Mesendoderm (in vitro differentiated cells): Measurements from ENCODE around the gene HAUS2.

ENCODE experiments used
- DNase-seq: peaks from one replicate; pipeline ENCODE4 v3.0.0; 2013
- H2AK5ac ChIP-seq: 2 replicates; pipeline ENCODE4 v1.6.1; 2013; ENCODE audit warnings: low read length, inconsistent platforms
- H2BK120ac ChIP-seq: 2 replicates; pipeline ENCODE4 v1.6.1; 2013; ENCODE audit warnings: low read depth, mild to moderate bottlenecking, low read length, moderate library complexity, mixed read lengths
- H2BK15ac ChIP-seq: replicated peaks from 2 replicates; pipeline ENCODE4 v1.6.1; 2013; ENCODE audit warnings: low read depth, mild to moderate bottlenecking, moderate library complexity
- H2BK5ac ChIP-seq: 2 replicates; pipeline ENCODE4 v1.6.1; 2013; ENCODE audit warnings: low read length, inconsistent platforms
- H3K18ac ChIP-seq: 2 replicates; pipeline ENCODE4 v1.6.1; 2013; ENCODE audit warnings: mild to moderate bottlenecking, low read length, mixed read lengths
- H3K23ac ChIP-seq: one replicate; pipeline ENCODE4 v1.6.1; 2013; ENCODE audit warnings: low read length
- H3K27ac ChIP-seq: 2 replicates; pipeline ENCODE4 v1.5.1; 2013; ENCODE audit warnings: low read depth, mild to moderate bottlenecking, inconsistent platforms, low read length, moderate library complexity
- H3K27me3 ChIP-seq: 2 replicates; pipeline ENCODE4 v1.6.1; 2013; ENCODE audit warnings: low read length, control low read depth, mild to moderate bottlenecking, inconsistent platforms; ENCODE audit not compliant: insufficient read depth, poor library complexity
- H3K36me3 ChIP-seq: 2 replicates; pipeline ENCODE4 v1.6.1; 2013; ENCODE audit warnings: low read length, inconsistent platforms; ENCODE audit not compliant: control insufficient read depth, insufficient read depth
- H3K4ac ChIP-seq: one replicate; pipeline ENCODE4 v1.6.1; 2013; ENCODE audit warnings: low read depth, mild to moderate bottlenecking, low read length, moderate library complexity
- H3K4me1 ChIP-seq: 2 replicates; pipeline ENCODE4 v1.6.1; 2013; ENCODE audit warnings: low read depth, low read length, inconsistent platforms; ENCODE audit not compliant: control insufficient read depth
- H3K4me2 ChIP-seq: 2 replicates; pipeline ENCODE4 v1.6.1; 2013; ENCODE audit warnings: low read length
- H3K4me3 ChIP-seq: 2 replicates; pipeline ENCODE4 v1.5.1; 2013; ENCODE audit warnings: mild to moderate bottlenecking, low read length
- H3K56ac ChIP-seq: one replicate; pipeline ENCODE4 v1.6.1; 2013; ENCODE audit warnings: low read length
- H3K79me1 ChIP-seq: 2 replicates; pipeline ENCODE4 v1.6.1; 2013; ENCODE audit warnings: low read length, inconsistent platforms
- H3K79me2 ChIP-seq: 2 replicates; pipeline ENCODE4 v1.6.1; 2013; ENCODE audit warnings: mild to moderate bottlenecking, low read length; ENCODE audit not compliant: control insufficient read depth, insufficient read depth
- H3K9ac ChIP-seq: 2 replicates; pipeline ENCODE4 v1.6.1; 2013; ENCODE audit warnings: low read length, inconsistent platforms
- H4K5ac ChIP-seq: one replicate; pipeline ENCODE4 v1.6.1; 2013; ENCODE audit warnings: low read length
- H4K8ac ChIP-seq: one replicate; pipeline ENCODE4 v1.6.1; 2013; ENCODE audit warnings: low read depth, mild to moderate bottlenecking, control low read depth, low read length, moderate library complexity
- WGBS: extraction: QIAGEN DNeasy Blood & Tissue Kit; methylation state at CpG from one replicate; pipeline ENCODE4 v1.1.7; 2013; ENCODE audit warnings: low lambda C conversion rate, missing lambda C conversion rate; ENCODE audit not compliant: insufficient coverage; ENCODE audit errors: extremely low coverage; 5-methylcytosine and 5-hydroxymethylcytosine counted together

Gene HAUS2

DNA sequence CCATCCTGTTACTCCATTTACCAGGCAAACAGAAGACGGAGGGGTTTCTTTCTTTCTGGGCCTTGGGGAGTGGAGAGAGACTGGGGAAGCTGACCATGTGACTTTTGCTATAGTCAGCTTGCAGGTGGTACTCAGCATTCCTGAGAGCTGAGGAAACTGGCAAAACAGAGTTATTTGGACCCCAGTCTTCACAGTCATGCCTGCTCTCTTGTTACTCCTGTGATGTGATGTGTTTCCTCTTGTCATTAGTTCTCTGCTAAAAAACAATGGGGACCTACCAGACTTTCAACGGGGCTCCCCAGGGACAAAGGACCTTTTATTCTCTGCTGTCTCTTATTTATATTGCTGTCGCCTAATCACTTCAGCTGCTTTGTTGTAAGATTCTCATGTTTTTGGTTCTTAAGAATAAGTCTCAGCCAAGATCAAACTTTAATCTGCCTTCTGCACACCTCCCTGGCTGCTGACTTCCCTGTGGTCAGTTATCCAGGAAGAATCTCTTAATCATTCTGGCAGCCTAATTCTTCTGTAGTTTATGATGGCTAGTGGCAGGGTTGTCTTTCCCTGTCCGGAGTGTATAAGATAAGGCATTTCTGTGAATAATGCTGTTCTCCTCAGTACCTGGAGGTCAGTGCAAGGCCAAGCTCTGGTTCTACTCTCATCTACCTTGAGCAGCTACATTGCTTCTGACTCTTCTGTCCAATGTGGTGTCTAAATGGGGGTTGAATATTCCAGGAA is 35.6 kb downstream of the HAUS2 start:
- H3K27ac ChIP-seq = no peak overlapping the region

DNA sequence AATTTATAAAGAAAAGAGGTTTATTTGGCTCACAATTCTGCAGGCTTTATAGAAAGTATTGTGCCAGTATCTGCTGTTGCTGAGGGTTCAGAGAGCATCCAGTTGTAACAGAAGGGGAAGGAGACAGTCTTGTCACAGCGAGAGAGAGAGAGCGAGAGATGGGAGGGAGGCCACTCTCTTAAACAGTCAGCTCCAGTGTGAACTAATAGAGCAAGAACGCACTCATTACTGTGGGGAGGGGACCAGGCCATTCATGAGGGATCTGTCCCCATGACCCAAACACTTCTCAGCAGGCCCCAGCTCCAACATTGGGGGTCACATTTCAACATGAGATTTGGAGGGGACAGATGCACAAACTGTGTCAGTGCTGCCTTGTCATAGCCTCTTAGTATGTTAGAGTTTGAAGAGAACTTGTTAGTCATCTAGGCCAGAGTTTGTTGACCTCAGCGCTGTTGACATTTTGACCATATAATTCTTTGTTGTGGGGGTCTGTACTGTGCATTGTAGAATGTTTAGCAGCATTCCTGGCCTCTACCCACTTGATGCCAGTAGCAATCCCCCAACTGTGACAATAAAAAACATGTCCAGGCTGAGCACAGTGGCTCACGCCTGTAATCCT is 42.1 kb downstream of the HAUS2 start:
- no peak overlapping the region for H3K4me2 ChIP-seq
- no peak overlapping the region for H3K4ac ChIP-seq
- no peak for DNase-seq
- no peak overlapping the region for H3K9ac ChIP-seq
- H2BK120ac ChIP-seq = no peak overlapping the region
- no peak overlapping the region for H4K5ac ChIP-seq
- H3K27me3 ChIP-seq = no peaks in the 10 kb centered on the region
- H4K8ac ChIP-seq = no peak overlapping the region
- no CpG with 5 or more reads among the region's 5 CpGs for WGBS
- no peaks in the 10 kb centered on the region for H3K36me3 ChIP-seq
- H2AK5ac ChIP-seq = no peak overlapping the region
- H3K79me2 ChIP-seq = no peaks in the 10 kb centered on the region
- H3K56ac ChIP-seq = no peak overlapping the region
- no peak overlapping the region for H2BK5ac ChIP-seq
- no peak overlapping the region for H3K27ac ChIP-seq
- no peak overlapping the region for H2BK15ac ChIP-seq
- no peaks in the 10 kb centered on the region for H3K79me1 ChIP-seq
- no peaks in the 10 kb centered on the region for H3K4me1 ChIP-seq
- H3K18ac ChIP-seq = no peak overlapping the region
- no peak overlapping the region for H3K23ac ChIP-seq
- H3K4me3 ChIP-seq = no peak overlapping the region

More for the DNA sequence above, 35.6 kb downstream of the HAUS2 start:
- Histone ChIP-seq H2BK5ac (no peak overlapping the region), H2BK120ac (no peak overlapping the region), H3K18ac (no peak overlapping the region), H4K5ac (no peak overlapping the region), H3K36me3 (no peaks in the 10 kb centered on the region), H3K56ac (peak overlapping the region; percentile 10), H2BK15ac (no peak overlapping the region), H3K23ac (no peak overlapping the region), H2AK5ac (no peak overlapping the region), H3K4me2 (no peak overlapping the region), H3K79me2 (no peaks in the 10 kb centered on the region), H4K8ac (no peak overlapping the region), H3K4ac (peak overlapping the region; percentile 1), H3K9ac (no peak overlapping the region), H3K4me3 (no peak overlapping the region), H3K79me1 (no peaks in the 10 kb centered on the region), H3K4me1 (peaks cover 9% of the 10 kb centered on the region), H3K27me3 (no peaks in the 10 kb centered on the region)
- WGBS = no CpG with 5 or more reads among the region's 4 CpGs
- DNase-seq = peak; percentile 82

DNA sequence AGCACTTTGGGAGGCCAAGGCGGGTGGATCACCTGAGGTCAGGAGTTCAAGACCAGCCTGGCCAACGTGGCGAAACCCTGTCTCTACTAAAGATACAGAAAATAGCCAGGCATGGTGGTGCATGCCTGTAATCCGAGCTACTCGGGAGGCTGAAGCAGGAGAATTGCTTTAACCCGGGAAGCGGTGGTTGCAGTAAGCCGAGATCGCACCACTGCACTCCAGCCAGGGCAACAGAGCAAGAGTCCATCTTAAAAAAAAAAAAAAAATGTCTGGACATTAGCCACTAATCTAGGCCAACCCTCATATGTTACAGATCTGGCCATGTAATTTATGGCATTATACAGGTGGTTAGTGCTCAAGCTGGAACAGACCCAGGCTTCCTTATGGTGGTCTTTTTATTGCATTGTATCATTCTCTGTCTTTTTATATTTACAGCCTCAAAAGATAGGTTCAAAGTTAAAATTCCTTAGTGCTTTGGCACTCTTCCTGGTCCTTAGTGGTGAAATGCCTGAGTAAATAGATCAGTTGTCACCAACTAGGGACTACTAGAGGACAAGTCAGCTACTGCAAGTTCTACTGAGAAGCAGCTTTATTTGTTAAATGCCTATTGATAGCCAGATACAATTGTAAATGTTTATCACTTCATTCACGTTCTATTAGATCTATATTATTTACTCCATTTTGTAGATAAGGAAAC is 42.7 kb downstream of the HAUS2 start:
- Histone ChIP-seq H3K4me3 (no peak overlapping the region), H2BK120ac (no peak overlapping the region), H3K23ac (no peak overlapping the region), H2BK5ac (no peak overlapping the region), H3K18ac (no peak overlapping the region), H4K5ac (no peak overlapping the region), H2AK5ac (no peak overlapping the region), H2BK15ac (no peak overlapping the region), H3K79me1 (no peaks in the 10 kb centered on the region), H3K27me3 (no peaks in the 10 kb centered on the region), H3K4ac (no peak overlapping the region), H3K4me2 (no peak overlapping the region), H3K56ac (no peak overlapping the region), H4K8ac (no peak overlapping the region), H3K79me2 (no peaks in the 10 kb centered on the region), H3K9ac (no peak overlapping the region), H3K27ac (no peak overlapping the region), H3K36me3 (no peaks in the 10 kb centered on the region), H3K4me1 (no peaks in the 10 kb centered on the region)
- peak; percentile 56 for DNase-seq
- WGBS = no CpG with 5 or more reads among the region's 10 CpGs

DNA sequence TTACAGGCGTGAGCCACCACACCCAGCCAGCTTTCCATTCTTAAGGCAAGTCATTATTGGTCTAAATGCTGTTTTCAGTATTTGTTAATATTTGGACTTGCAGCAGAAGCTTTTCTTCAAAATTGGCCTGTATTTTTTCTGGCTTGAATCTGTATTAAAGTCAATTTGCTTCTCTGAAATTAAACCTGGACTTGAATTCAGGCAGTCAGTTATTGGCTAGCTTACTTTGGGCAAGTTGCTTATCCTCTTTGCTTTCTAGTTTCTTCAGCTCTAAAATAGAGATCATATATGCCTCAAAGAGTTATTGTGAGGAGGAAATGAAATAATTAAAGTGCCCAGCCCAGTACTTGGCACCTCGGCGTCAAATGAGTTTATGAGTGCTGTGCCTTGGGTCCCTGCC is 44.1 kb downstream of the HAUS2 start:
- Histone ChIP-seq H3K79me2 (no peaks in the 10 kb centered on the region), H3K9ac (no peak overlapping the region), H3K27ac (no peak overlapping the region), H4K5ac (no peak overlapping the region), H3K36me3 (no peaks in the 10 kb centered on the region), H4K8ac (no peak overlapping the region), H3K56ac (no peak overlapping the region), H3K23ac (no peak overlapping the region), H3K27me3 (no peaks in the 10 kb centered on the region), H2BK120ac (no peak overlapping the region), H3K4me3 (no peak overlapping the region), H3K18ac (no peak overlapping the region), H2BK5ac (no peak overlapping the region), H3K79me1 (no peaks in the 10 kb centered on the region), H3K4me2 (no peak overlapping the region), H3K4ac (no peak overlapping the region), H3K4me1 (no peaks in the 10 kb centered on the region), H2AK5ac (no peak overlapping the region), H2BK15ac (no peak overlapping the region)
- no peak for DNase-seq
- no CpG with 5 or more reads among the region's 3 CpGs for WGBS

DNA sequence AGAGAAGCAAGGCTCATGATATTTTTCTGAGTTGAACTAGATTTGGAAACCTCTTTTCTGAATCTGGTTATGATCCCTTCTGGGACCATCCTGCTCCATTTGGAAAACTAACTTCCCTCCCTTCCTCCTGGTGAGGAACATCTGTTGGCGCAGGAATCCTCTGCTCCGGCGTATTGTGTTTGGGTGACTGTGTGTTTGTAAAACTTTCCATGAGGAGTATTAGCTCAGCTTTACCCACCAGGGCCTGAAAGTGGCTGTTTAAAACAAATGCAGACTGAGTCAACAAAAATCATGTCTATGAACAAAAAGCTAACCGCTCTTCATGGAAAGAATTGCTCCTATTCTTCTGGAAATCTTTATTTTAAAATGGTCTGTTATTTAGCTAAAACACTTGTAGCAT is 44.5 kb downstream of the HAUS2 start:
- Histone ChIP-seq H3K18ac (no peak overlapping the region), H2AK5ac (no peak overlapping the region), H3K23ac (no peak overlapping the region), H3K9ac (no peak overlapping the region), H3K79me2 (no peaks in the 10 kb centered on the region), H3K4me3 (no peak overlapping the region), H3K56ac (no peak overlapping the region), H4K5ac (no peak overlapping the region), H2BK15ac (no peak overlapping the region), H3K4me1 (no peaks in the 10 kb centered on the region), H3K4ac (no peak overlapping the region), H3K4me2 (no peak overlapping the region), H4K8ac (no peak overlapping the region), H2BK5ac (no peak overlapping the region), H3K27me3 (no peaks in the 10 kb centered on the region), H2BK120ac (no peak overlapping the region), H3K27ac (no peak overlapping the region), H3K36me3 (no peaks in the 10 kb centered on the region), H3K79me1 (no peaks in the 10 kb centered on the region)
- no CpG with 5 or more reads among the region's 4 CpGs for WGBS
- no peak for DNase-seq
